H1 (cell line): Measurements from ENCODE around the gene KCNJ16. TPM values are rescaled to one million over a fixed set of nuclear protein-coding genes. Genes with fewer than 3 reads are reported as not detected.

ENCODE experiments used
- CTCF ChIA-PET: fragments of 300-600 bp; sonication (Branson Sonifier 250); formaldehyde crosslinking; loops from one replicate; lab custom pipeline; 2021; ENCODE audit not compliant: partially characterized antibody; lab: Charles Lee
- POLR2A ChIA-PET: fragments of 300-600 bp; sonication (Branson Sonifier 250); formaldehyde crosslinking; loops from one replicate; lab custom pipeline; 2021; ENCODE audit warnings: inconsistent platforms; ENCODE audit not compliant: partially characterized antibody; lab: Charles Lee
- DNase-seq, 2 experiments: peaks; one replicate each; pipeline versions ENCODE4 v3.0.0 to v3.0.0-alpha.2; 2010 to 2022; ENCODE audit warnings: low spot score in 2 of 2, low read depth in 1 of 2, mixed read lengths in 1 of 2
- FAIRE-seq: peaks from 2 replicates; lab custom pipeline; 2011; peaks lifted over from hg19 to GRCh38; lab: Jason Lieb, UNC
- H2AFZ ChIP-seq: 2 replicates; pipeline ENCODE4 v1.8.1; 2012; ENCODE audit warnings: low read length, inconsistent platforms
- H2AK5ac ChIP-seq: 2 replicates; pipeline ENCODE4 v1.6.1; 2013; ENCODE audit warnings: low read depth, low read length
- H2BK120ac ChIP-seq: replicated peaks from 2 replicates; pipeline ENCODE3; 2013; ENCODE audit warnings: low read depth, low read length, inconsistent platforms
- H2BK12ac ChIP-seq: 2 replicates; pipeline ENCODE4 v1.6.1; 2013; ENCODE audit warnings: low read depth, low read length
- H2BK15ac ChIP-seq: 2 replicates; pipeline ENCODE4 v1.6.1; 2013; ENCODE audit warnings: low read length
- H2BK20ac ChIP-seq: 2 replicates; pipeline ENCODE4 v1.6.1; 2013; ENCODE audit warnings: low read length
- H2BK5ac ChIP-seq: 2 replicates; pipeline ENCODE4 v1.6.1; 2013; ENCODE audit warnings: low read depth, low read length
- H3K14ac ChIP-seq: 2 replicates; pipeline ENCODE4 v1.6.1; 2013; ENCODE audit warnings: inconsistent platforms; ENCODE audit not compliant: insufficient read length
- H3K18ac ChIP-seq: 2 replicates; pipeline ENCODE4 v1.6.1; 2013; ENCODE audit warnings: low read length; ENCODE audit errors: extremely low read depth
- H3K23ac ChIP-seq: 2 replicates; pipeline ENCODE4 v1.6.1; 2013; ENCODE audit warnings: inconsistent platforms; ENCODE audit not compliant: insufficient read length
- H3K23me2 ChIP-seq: 2 replicates; pipeline ENCODE4 v1.6.1; 2013; ENCODE audit warnings: low read depth, low read length
- H3K27ac ChIP-seq: 2 replicates; pipeline ENCODE4 v1.6.1; 2011; ENCODE audit warnings: low read depth, low read length, inconsistent platforms
- H3K27me3 ChIP-seq, 4 experiments: replicated peaks in 1 of 4; 1 replicate in 1 of 4; 2 replicates in 3 of 4; pipeline versions ENCODE4 v1.6.1 to v1.8.1; 2011 to 2013; ENCODE audit warnings: low read length in 3 of 4, mild to moderate bottlenecking in 3 of 4, inconsistent platforms in 2 of 4, mixed read lengths in 2 of 4, moderate library complexity in 1 of 4; ENCODE audit not compliant: control insufficient read depth in 3 of 4, insufficient read depth in 3 of 4; ENCODE audit errors: extremely low read depth in 1 of 4
- H3K36me3 ChIP-seq, 4 experiments: 2 replicates each; pipeline versions ENCODE4 v1.6.1 to v1.8.1; 2011 to 2013; ENCODE audit warnings: mild to moderate bottlenecking in 4 of 4, low read length in 3 of 4, moderate library complexity in 2 of 4, control low read depth in 1 of 4, inconsistent platforms in 1 of 4; ENCODE audit not compliant: insufficient read depth in 4 of 4, control insufficient read depth in 2 of 4
- H3K4ac ChIP-seq: replicated peaks from 2 replicates; pipeline ENCODE3; 2013; ENCODE audit warnings: low read length, low read depth, mixed read lengths, inconsistent platforms; ENCODE audit not compliant: insufficient read length
- H3K4me1 ChIP-seq, 4 experiments: replicated peaks in 1 of 4; 1 replicate in 1 of 4; 2 replicates in 3 of 4; pipeline versions ENCODE4 v1.6.1 to v1.8.1; 2011 to 2013; ENCODE audit warnings: low read length in 3 of 4, inconsistent platforms in 2 of 4, mixed read lengths in 1 of 4; ENCODE audit not compliant: insufficient read depth in 4 of 4, control insufficient read depth in 3 of 4
- H3K4me2 ChIP-seq, 2 experiments: 2 replicates each; pipeline versions ENCODE4 v1.6.1 to v1.8.1; 2011 to 2013; ENCODE audit warnings: low read depth in 2 of 2, low read length in 2 of 2, control low read depth in 1 of 2, inconsistent platforms in 1 of 2, mild to moderate bottlenecking in 1 of 2; ENCODE audit not compliant: insufficient read depth in 1 of 2
- H3K4me3 ChIP-seq, 4 experiments: fragments of 200-600, 300-600 bp in 1 of 4; sonication (generic), shearing (Covaris generic), sonication (Bioruptor Twin) in 1 of 4; 2 replicates each; pipeline versions ENCODE4 v1.5.1 to v1.8.1; 2011 to 2016; ENCODE audit warnings: low read length in 4 of 4, low read depth in 3 of 4, control low read depth in 2 of 4, inconsistent platforms in 2 of 4, mild to moderate bottlenecking in 2 of 4, mixed read lengths in 1 of 4, moderate library complexity in 1 of 4; ENCODE audit not compliant: insufficient read depth in 2 of 4; ENCODE audit errors: extremely low read depth in 1 of 4
- H3K56ac ChIP-seq: replicated peaks from 2 replicates; pipeline ENCODE3; 2013; ENCODE audit warnings: low read depth, mild to moderate bottlenecking, mixed read lengths, low read length, inconsistent platforms; ENCODE audit not compliant: insufficient read length
- H3K79me1 ChIP-seq: 2 replicates; pipeline ENCODE4 v1.6.1; 2013; ENCODE audit warnings: low read depth, low read length, control low read depth
- H3K79me2 ChIP-seq, 2 experiments: 2 replicates each; pipeline versions ENCODE4 v1.6.1 to v1.8.1; 2012 to 2013; ENCODE audit warnings: low read length in 2 of 2, mild to moderate bottlenecking in 2 of 2, inconsistent platforms in 1 of 2; ENCODE audit not compliant: insufficient read depth in 2 of 2, control insufficient read depth in 1 of 2
- H3K9ac ChIP-seq, 4 experiments: replicated peaks in 1 of 4; 1 replicate in 1 of 4; 2 replicates in 3 of 4; pipeline versions ENCODE4 v1.6.1 to v1.8.1; 2011 to 2013; ENCODE audit warnings: low read depth in 3 of 4, low read length in 3 of 4, control low read depth in 2 of 4, mild to moderate bottlenecking in 2 of 4, moderate library complexity in 2 of 4, inconsistent platforms in 1 of 4; ENCODE audit errors: extremely low read depth in 1 of 4
- H3K9me3 ChIP-seq, 2 experiments: 2 replicates each; pipeline versions ENCODE4 v1.6.1 to v1.8.1; 2012 to 2013; ENCODE audit warnings: mild to moderate bottlenecking in 2 of 2, moderate library complexity in 2 of 2, control low read depth in 1 of 2, inconsistent platforms in 1 of 2, low read depth in 1 of 2, low read length in 1 of 2, mixed read lengths in 1 of 2; ENCODE audit not compliant: insufficient read depth in 2 of 2
- H4K20me1 ChIP-seq, 2 experiments: replicated peaks in 1 of 2; 2 replicates each; pipeline versions ENCODE3 to v1.8.1; 2011 to 2013; ENCODE audit warnings: inconsistent platforms in 2 of 2, low read length in 2 of 2, mild to moderate bottlenecking in 1 of 2; ENCODE audit not compliant: insufficient read depth in 2 of 2, control insufficient read depth in 1 of 2
- H4K5ac ChIP-seq: 2 replicates; pipeline ENCODE4 v1.6.1; 2013; ENCODE audit warnings: low read length, low read depth, mixed read lengths, inconsistent platforms; ENCODE audit not compliant: insufficient read length
- H4K8ac ChIP-seq: 2 replicates; pipeline ENCODE4 v1.8.0; 2013; ENCODE audit warnings: mild to moderate bottlenecking, moderate library complexity, low read length, inconsistent platforms; ENCODE audit not compliant: insufficient read depth; ENCODE audit errors: extremely low read depth
- H4K91ac ChIP-seq: replicated peaks from 2 replicates; pipeline ENCODE3; 2013; ENCODE audit warnings: low read length, mixed read lengths, inconsistent platforms; ENCODE audit not compliant: insufficient read length
- ATF3 ChIP-seq: IDR thresholded peaks from 2 replicates; pipeline ENCODE4 v1.6.1; 2011; ENCODE audit warnings: low read depth, mild to moderate bottlenecking, low read length; ENCODE audit not compliant: insufficient read depth
- BCL11A ChIP-seq, 2 experiments: IDR thresholded peaks; one replicate each; pipeline ENCODE4 v1.6.1; 2011; ENCODE audit warnings: low read depth in 2 of 2, low read length in 2 of 2, mild to moderate bottlenecking in 2 of 2
- CHD2 ChIP-seq: IDR thresholded peaks from 2 replicates; pipeline ENCODE4 v1.6.1; 2012; ENCODE audit warnings: low read length, improper control_type of control experiment
- RBBP5 ChIP-seq: IDR thresholded peaks from 2 replicates; pipeline ENCODE4 v1.7.1; 2012; ENCODE audit warnings: low read depth, mild to moderate bottlenecking, inconsistent platforms, low read length, moderate library complexity, borderline replicate concordance
- TCF12 ChIP-seq: IDR thresholded peaks from 2 replicates; pipeline ENCODE4 v1.6.1; 2011; ENCODE audit warnings: low read depth, mild to moderate bottlenecking, low read length
- WGBS, 2 experiments: shearing (Covaris generic) in 1 of 2; methylation state at CpG; one replicate each; pipeline versions ENCODE4 v1.1.6 to v1.1.7; 2013 to 2015; ENCODE audit warnings: low lambda C conversion rate in 2 of 2, mixed read lengths in 2 of 2, inconsistent platforms in 1 of 2, low coverage in 1 of 2, missing lambda C conversion rate in 1 of 2; ENCODE audit not compliant: insufficient replicate concordance in 2 of 2, insufficient coverage in 1 of 2, insufficient read length in 1 of 2; ENCODE audit errors: extremely low coverage in 1 of 2, missing lambda C conversion rate in 1 of 2; 5-methylcytosine and 5-hydroxymethylcytosine counted together
- polyA plus RNA-seq, 7 experiments: library from polyadenylated mRNA; depleted of rRNA in 3 of 7; stranded (reverse) in 5 of 7; unstranded in 2 of 7; fragments of >200 nt in 5 of 7; fragments of 200-250 nt in 2 of 7; gene quantifications; 1 replicate in 5 of 7; 2 replicates in 1 of 7; 4 replicates in 1 of 7; pipeline versions ENCODE4 v1.2.1 to v1.2.3, GENCODE V29; 2011 to 2013; ENCODE audit warnings: missing spikeins in 2 of 7, mixed read lengths in 2 of 7
- total RNA-seq: library from RNA; stranded (reverse); fragmentation: NEBNext Ultra II Directional; extraction: Animal tissue kit (Norgen Biotek cat#: 25700); gene quantifications from 2 replicates; pipeline ENCODE4 v1.2.1, GENCODE V29; 2021

Gene KCNJ16
- total and polyA plus RNA-seq, 2 of the 8 experiments (the other 6 are each of a cell fraction or from before 2014, with no cell fraction given): not detected

GRCh38 chr17:70099884-70100283 is 24.9 kb downstream of the KCNJ16 start:
- Histone ChIP-seq H2BK12ac (no peak overlapping the region), H2BK15ac (no peak overlapping the region), H3K4me1 (no peaks in the 10 kb centered on the region), H3K36me3 (no peaks in the 10 kb centered on the region), H3K4me2 (no peak overlapping the region), H3K4ac (no peak overlapping the region), H3K4me3 (no peak overlapping the region), H3K14ac (no peak overlapping the region), H2AK5ac (no peak overlapping the region), H3K27me3 (no peaks in the 10 kb centered on the region), H3K27ac (no peak overlapping the region), H3K56ac (no peak overlapping the region), H3K79me2 (no peaks in the 10 kb centered on the region), H2BK120ac (no peak overlapping the region), H3K23me2 (no peaks in the 10 kb centered on the region), H2AFZ (no peak overlapping the region), H3K9me3 (no peaks in the 10 kb centered on the region), H3K23ac (no peak overlapping the region), H3K9ac (no peak overlapping the region), H4K91ac (no peak overlapping the region), H3K18ac (no peak overlapping the region), H2BK20ac (no peak overlapping the region), H4K5ac (no peak overlapping the region), H4K8ac (no peak overlapping the region), H4K20me1 (no peaks in the 10 kb centered on the region), H3K79me1 (no peaks in the 10 kb centered on the region), H2BK5ac (no peak overlapping the region)
- DNase-seq (no peak), FAIRE-seq (no peak)
- TF ChIP-seq ATF3: no peak
- no peak for TF ChIP-seq RBBP5
- TF ChIP-seq CHD2: no peak
- TF ChIP-seq TCF12: no peak
- no peak for TF ChIP-seq BCL11A (IDR thresholded peaks at IDR 0.05; ENCODE audit: low read depth in 2 of 2, low read length in 2 of 2)
- CTCF ChIA-PET: interaction anchor here (1.1 to 1.2 kb wide), 2 partner anchors 11 to 112 kb away, joined by 3 read pairs; no protein-coding TSS in a partner anchor
- WGBS, 2 experiments: 93% methylated on average over 5 of the region's 5 CpGs; no CpG with 5 or more reads in 1 of the 2 experiments
- POLR2A ChIA-PET: no interaction called here
